HEK293 (cell line): Measurements from ENCODE around the gene EYS.

Experiments used
- CTCF ChIA-PET: fragments of 350-600 bp; formaldehyde crosslinking; extraction: SDS; loops from one replicate; lab custom pipeline; 2021; ENCODE audit warnings: antibody characterized with exemption; lab: Yijun Ruan, JAX
- POLR2A ChIA-PET: fragments of 300-600 bp; formaldehyde crosslinking; extraction: SDS; loops from one replicate; lab custom pipeline; 2020; ENCODE audit warnings: antibody characterized with exemption, inconsistent platforms; lab: Yijun Ruan, JAX
- H3K27ac ChIP-seq: fragments of 200-500 bp; sonication (Bioruptor generic); 2 replicates; pipeline ENCODE4 v1.5.1; 2014; ENCODE audit warnings: low read depth, low read length, control low read depth, inconsistent platforms; ENCODE audit errors: extremely low read depth
- H3K36me3 ChIP-seq, 2 experiments: fragments of 200-500 bp in 1 of 2; sonication (Bioruptor generic) in 1 of 2; 1 replicate in 1 of 2; 2 replicates in 1 of 2; pipeline ENCODE4 v1.5.1; 2014 to 2017; ENCODE audit warnings: inconsistent platforms in 2 of 2, low read length in 2 of 2; ENCODE audit not compliant: control insufficient read depth in 2 of 2, insufficient read depth in 1 of 2
- H3K4me1 ChIP-seq: fragments of 200-500 bp; sonication (Bioruptor generic); 2 replicates; pipeline ENCODE4 v1.5.1; 2014; ENCODE audit warnings: mild to moderate bottlenecking, low read length, inconsistent platforms; ENCODE audit not compliant: control insufficient read depth, insufficient read depth
- H3K4me3 ChIP-seq: 2 replicates; pipeline ENCODE4 v1.5.1; 2011; ENCODE audit warnings: low read depth, mild to moderate bottlenecking, control low read depth, low read length, moderate library complexity
- H3K9me3 ChIP-seq: fragments of 200-500 bp; sonication (Bioruptor generic); 2 replicates; pipeline ENCODE4 v1.5.1; 2014; ENCODE audit warnings: low read depth, low read length, inconsistent platforms; ENCODE audit not compliant: control insufficient read depth, insufficient read depth
- EGR2 ChIP-seq: fragments of 450-650 bp; formaldehyde crosslinking; IDR thresholded peaks from 2 replicates; pipeline ENCODE4 v1.5.1; 2016; ENCODE audit warnings: low read depth, missing biosample characterization, missing genetic modification characterization
- ELK4 ChIP-seq: IDR thresholded peaks from 2 replicates; pipeline ENCODE4 v1.6.1; 2011; ENCODE audit warnings: mild to moderate bottlenecking, low read depth, low read length, borderline replicate concordance
- GFI1B ChIP-seq: fragments of 450-650 bp; formaldehyde crosslinking; IDR thresholded peaks from 2 replicates; pipeline ENCODE4 v1.5.1; 2016; ENCODE audit warnings: missing biosample characterization, missing genetic modification characterization
- HOXD13 ChIP-seq: sonication (generic); formaldehyde crosslinking; IDR thresholded peaks from 2 replicates; pipeline ENCODE4 v1.8.0; 2022; ENCODE audit warnings: missing genetic modification reagents, borderline replicate concordance
- KLF10 ChIP-seq: fragments of 450-650 bp; IDR thresholded peaks from 2 replicates; pipeline ENCODE4 v1.5.1; 2018; ENCODE audit warnings: missing biosample characterization, mild to moderate bottlenecking, missing genetic modification characterization
- KLF7 ChIP-seq: fragments of 450-650 bp; formaldehyde crosslinking; IDR thresholded peaks from 2 replicates; pipeline ENCODE4 v1.5.1; 2016; ENCODE audit warnings: missing biosample characterization, missing genetic modification characterization, borderline replicate concordance
- MYNN ChIP-seq: fragments of 450-650 bp; formaldehyde crosslinking; IDR thresholded peaks from 2 replicates; pipeline ENCODE4 v1.5.1; 2016; ENCODE audit warnings: missing biosample characterization, missing genetic modification characterization, borderline replicate concordance
- SP7 ChIP-seq: fragments of 450-650 bp; formaldehyde crosslinking; IDR thresholded peaks from 2 replicates; pipeline ENCODE4 v1.5.1; 2016; ENCODE audit warnings: missing biosample characterization, missing genetic modification characterization
- ZNF19 ChIP-seq: fragments of 450-650 bp; formaldehyde crosslinking; IDR thresholded peaks from 2 replicates; pipeline ENCODE4; 2016; ENCODE audit warnings: missing biosample characterization, missing genetic modification characterization, low read depth
- ZNF274 ChIP-seq, 2 experiments: fragments of 200-500 bp in 1 of 2; fragments of 450-650 bp in 1 of 2; sonication (Bioruptor generic) in 1 of 2; formaldehyde crosslinking in 1 of 2; IDR thresholded peaks; 2 replicates each; pipeline versions ENCODE4 v1.5.1 to v1.6.1; 2014 to 2016; ENCODE audit warnings: borderline replicate concordance in 1 of 2, inconsistent platforms in 1 of 2, low read length in 1 of 2, missing biosample characterization in 1 of 2, missing genetic modification characterization in 1 of 2
- ZNF639 ChIP-seq: fragments of 450-650 bp; formaldehyde crosslinking; IDR thresholded peaks from 2 replicates; pipeline ENCODE4 v1.5.1; 2016; ENCODE audit warnings: missing biosample characterization, missing genetic modification characterization
- ZNF658 ChIP-seq: fragments of 450-650 bp; formaldehyde crosslinking; IDR thresholded peaks from 2 replicates; pipeline ENCODE4; 2016; ENCODE audit warnings: missing biosample characterization, missing genetic modification characterization
- ZNF670 ChIP-seq: fragments of 450-650 bp; formaldehyde crosslinking; IDR thresholded peaks from 2 replicates; pipeline ENCODE4 v1.5.1; 2016; ENCODE audit warnings: missing biosample characterization, missing genetic modification characterization, low read depth
- ZNF677 ChIP-seq: fragments of 450-650 bp; IDR thresholded peaks from 2 replicates; pipeline ENCODE4 v1.5.0; 2018; ENCODE audit warnings: missing biosample characterization, mild to moderate bottlenecking, missing genetic modification characterization, moderate library complexity
- ZNF701 ChIP-seq: fragments of 450-650 bp; formaldehyde crosslinking; IDR thresholded peaks from 2 replicates; pipeline ENCODE4 v1.5.1; 2016; ENCODE audit warnings: missing biosample characterization, missing genetic modification characterization
- ZNF792 ChIP-seq: fragments of 450-650 bp; formaldehyde crosslinking; IDR thresholded peaks from 2 replicates; pipeline ENCODE4 v1.5.1; 2016; ENCODE audit warnings: missing biosample characterization, missing genetic modification characterization
- ZNF843 ChIP-seq: fragments of 450-650 bp; formaldehyde crosslinking; IDR thresholded peaks from 2 replicates; pipeline ENCODE4 v1.5.1; 2016; ENCODE audit warnings: missing biosample characterization, missing genetic modification characterization
- ZSCAN30 ChIP-seq: fragments of 450-650 bp; IDR thresholded peaks from 2 replicates; pipeline ENCODE4 v1.5.1; 2018; ENCODE audit warnings: missing biosample characterization, mild to moderate bottlenecking, missing genetic modification characterization, moderate library complexity
- TF ChIP-seq, protein P1 (sequence below): fragments of 450-650 bp; formaldehyde crosslinking; IDR thresholded peaks from 2 replicates; pipeline ENCODE4 v1.5.1; 2017; ENCODE audit warnings: missing biosample characterization, missing genetic modification characterization
- TF ChIP-seq, protein P2 (sequence below): fragments of 450-650 bp; formaldehyde crosslinking; IDR thresholded peaks from 2 replicates; pipeline ENCODE4 v1.5.1; 2016; ENCODE audit warnings: missing biosample characterization, missing genetic modification characterization
- TF ChIP-seq, protein P3 (sequence below): fragments of 450-650 bp; formaldehyde crosslinking; IDR thresholded peaks from 2 replicates; pipeline ENCODE4 v1.5.1; 2016; ENCODE audit warnings: missing biosample characterization, missing genetic modification characterization

The EYS gene

DNA sequence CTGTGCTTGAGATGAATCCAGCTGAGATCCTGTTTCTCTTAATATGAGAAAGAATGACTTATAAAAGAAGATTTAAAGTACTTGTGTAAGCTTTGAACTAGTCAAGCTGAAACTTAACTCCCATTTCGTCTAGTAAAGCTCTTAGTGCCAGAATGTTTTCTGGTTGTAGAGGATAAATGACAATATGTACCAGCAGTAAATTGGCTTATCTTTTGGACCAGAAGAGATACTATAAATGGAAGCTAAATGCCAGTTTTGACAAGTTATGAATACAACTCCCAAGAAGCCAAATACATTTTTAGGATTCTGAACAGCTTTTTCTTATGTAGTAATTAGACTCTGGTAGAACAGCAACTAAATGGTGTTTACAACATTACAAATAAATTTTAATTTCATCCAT, 608.7 kb downstream of the EYS start (continued):
- TF ChIP-seq ZSCAN30 (tag by site-specific recombination) = no peak
- TF ChIP-seq, protein P1, sequence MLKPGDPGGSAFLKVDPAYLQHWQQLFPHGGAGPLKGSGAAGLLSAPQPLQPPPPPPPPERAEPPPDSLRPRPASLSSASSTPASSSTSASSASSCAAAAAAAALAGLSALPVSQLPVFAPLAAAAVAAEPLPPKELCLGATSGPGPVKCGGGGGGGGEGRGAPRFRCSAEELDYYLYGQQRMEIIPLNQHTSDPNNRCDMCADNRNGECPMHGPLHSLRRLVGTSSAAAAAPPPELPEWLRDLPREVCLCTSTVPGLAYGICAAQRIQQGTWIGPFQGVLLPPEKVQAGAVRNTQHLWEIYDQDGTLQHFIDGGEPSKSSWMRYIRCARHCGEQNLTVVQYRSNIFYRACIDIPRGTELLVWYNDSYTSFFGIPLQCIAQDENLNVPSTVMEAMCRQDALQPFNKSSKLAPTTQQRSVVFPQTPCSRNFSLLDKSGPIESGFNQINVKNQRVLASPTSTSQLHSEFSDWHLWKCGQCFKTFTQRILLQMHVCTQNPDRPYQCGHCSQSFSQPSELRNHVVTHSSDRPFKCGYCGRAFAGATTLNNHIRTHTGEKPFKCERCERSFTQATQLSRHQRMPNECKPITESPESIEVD = no peak

DNA sequence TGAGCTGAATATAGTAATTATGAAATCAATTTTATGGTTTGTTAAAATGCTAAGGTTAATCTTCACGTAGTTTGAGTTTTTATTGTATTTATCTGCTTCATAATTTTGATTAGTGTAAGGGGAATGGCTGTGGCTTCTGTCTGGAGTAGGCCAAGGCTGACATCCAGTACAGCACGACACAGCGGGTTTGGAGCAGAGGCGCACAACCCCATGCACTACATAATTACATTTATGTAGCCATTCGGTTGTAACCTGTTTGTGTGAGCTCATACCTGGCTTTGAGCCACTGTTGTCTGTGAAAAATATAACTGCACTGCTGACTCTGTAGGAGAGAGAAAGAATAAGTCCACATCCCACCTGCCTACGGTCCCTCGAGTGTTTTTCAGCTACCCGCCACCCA, 615.5 kb downstream of the EYS start:
- CTCF ChIA-PET = no interaction called here
- H3K27ac ChIP-seq = no peak overlapping the region

More for the DNA sequence above, 615.5 kb downstream of the EYS start:
- Histone ChIP-seq H3K4me3 (no peak overlapping the region), H3K9me3 (no peaks in the 10 kb centered on the region), H3K36me3 (no peaks in the 10 kb centered on the region), H3K4me1 (no peaks in the 10 kb centered on the region)
- POLR2A ChIA-PET = no interaction called here
- TF ChIP-seq, protein P2, sequence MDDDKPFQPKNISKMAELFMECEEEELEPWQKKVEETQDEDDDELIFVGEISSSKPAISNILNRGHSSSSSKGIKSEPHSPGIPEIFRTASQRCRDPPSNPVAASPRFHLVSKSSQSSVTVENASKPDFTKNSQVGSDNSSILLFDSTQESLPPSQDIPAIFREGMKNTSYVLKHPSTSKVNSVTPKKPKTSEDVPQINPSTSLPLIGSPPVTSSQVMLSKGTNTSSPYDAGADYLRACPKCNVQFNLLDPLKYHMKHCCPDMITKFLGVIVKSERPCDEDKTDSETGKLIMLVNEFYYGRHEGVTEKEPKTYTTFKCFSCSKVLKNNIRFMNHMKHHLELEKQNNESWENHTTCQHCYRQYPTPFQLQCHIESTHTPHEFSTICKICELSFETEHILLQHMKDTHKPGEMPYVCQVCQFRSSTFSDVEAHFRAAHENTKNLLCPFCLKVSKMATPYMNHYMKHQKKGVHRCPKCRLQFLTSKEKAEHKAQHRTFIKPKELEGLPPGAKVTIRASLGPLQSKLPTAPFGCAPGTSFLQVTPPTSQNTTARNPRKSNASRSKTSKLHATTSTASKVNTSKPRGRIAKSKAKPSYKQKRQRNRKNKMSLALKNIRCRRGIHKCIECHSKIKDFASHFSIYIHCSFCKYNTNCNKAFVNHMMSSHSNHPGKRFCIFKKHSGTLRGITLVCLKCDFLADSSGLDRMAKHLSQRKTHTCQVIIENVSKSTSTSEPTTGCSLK = no peak
- TF ChIP-seq ZNF701 (tag by site-specific recombination) (no peak), KLF7 (tag by site-specific recombination) (no peak), KLF10 (tag by site-specific recombination) (no peak), EGR2 (no peak), MYNN (tag by site-specific recombination) (no peak), HOXD13 (no peak), ZNF677 (tag by site-specific recombination) (no peak), ZNF639 (no peak), ZNF843 (tag by site-specific recombination) (no peak), ZNF792 (tag by site-specific recombination) (no peak), GFI1B (tag by site-specific recombination) (no peak), ELK4 (no peak), ZNF670 (tag by site-specific recombination) (no peak), ZNF658 (tag by site-specific recombination) (no peak), SP7 (no peak), ZNF19 (no peak), ZNF274 (IDR thresholded peaks at IDR 0.05; ENCODE audit: low read length) (no peak), ZNF274 (tag by site-specific recombination; IDR thresholded peaks at IDR 0.05; ENCODE audit: borderline replicate concordance) (no peak)
- TF ChIP-seq, protein P3, sequence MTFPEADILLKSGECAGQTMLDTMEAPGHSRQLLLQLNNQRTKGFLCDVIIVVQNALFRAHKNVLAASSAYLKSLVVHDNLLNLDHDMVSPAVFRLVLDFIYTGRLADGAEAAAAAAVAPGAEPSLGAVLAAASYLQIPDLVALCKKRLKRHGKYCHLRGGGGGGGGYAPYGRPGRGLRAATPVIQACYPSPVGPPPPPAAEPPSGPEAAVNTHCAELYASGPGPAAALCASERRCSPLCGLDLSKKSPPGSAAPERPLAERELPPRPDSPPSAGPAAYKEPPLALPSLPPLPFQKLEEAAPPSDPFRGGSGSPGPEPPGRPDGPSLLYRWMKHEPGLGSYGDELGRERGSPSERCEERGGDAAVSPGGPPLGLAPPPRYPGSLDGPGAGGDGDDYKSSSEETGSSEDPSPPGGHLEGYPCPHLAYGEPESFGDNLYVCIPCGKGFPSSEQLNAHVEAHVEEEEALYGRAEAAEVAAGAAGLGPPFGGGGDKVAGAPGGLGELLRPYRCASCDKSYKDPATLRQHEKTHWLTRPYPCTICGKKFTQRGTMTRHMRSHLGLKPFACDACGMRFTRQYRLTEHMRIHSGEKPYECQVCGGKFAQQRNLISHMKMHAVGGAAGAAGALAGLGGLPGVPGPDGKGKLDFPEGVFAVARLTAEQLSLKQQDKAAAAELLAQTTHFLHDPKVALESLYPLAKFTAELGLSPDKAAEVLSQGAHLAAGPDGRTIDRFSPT (tag by site-specific recombination) = no peak
